ENCODE measurements around the gene PACRG. TPM values are rescaled to one million over a fixed set of nuclear protein-coding genes. Genes with fewer than 3 reads are reported as not detected.

The PACRG gene
- total RNA-seq, 4 donors from 2014 or later: 1.7 to 7.7 (median 3.7) TPM

DNA sequence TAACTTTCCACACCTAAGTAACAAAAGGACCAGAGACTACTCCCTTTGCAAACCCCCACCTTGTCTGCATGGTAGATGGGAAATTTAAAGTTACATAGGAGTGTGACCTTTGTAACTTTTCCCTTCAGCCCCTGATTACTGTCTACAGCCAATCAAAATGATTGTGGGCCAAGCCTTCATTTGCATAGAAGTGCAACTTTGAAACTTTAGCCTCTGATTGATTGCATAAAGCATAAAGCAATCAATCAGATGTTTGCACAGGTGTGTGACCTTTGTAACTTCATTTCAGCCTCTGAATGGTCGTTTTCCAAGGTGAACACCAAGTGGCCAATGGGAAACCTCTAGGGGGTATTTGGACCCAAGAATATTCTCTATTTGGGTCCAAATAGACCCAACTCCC lies 46.3 kb upstream of the PACRG start:
- 83% methylated on average over 1 of the region's 1 CpG for WGBS, 2 donors

DNA sequence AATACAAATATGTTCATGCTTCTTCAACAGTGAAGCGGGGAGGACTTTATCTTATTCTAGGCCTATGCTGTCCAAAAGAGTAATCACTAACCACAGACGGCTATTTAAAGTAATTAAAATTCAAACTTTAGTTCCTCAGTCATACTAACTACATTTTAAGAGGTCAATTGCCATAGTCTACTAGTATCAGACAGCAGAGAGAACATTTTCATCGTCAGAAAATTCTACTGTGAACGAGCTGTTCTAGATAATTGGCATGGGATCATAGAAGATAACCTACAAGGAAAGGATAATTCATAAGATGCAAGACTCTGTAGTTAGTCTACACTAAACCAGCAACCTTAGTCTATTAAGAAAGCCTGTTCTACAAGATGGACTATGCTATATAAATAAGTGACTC lies 44.6 kb upstream of the PACRG start:
- 72 to 78% methylated on average over 4 of the region's 4 CpGs for WGBS, 2 donors
- no peaks in the 10 kb centered on the region for H3K9me3 ChIP-seq
- intact Hi-C loops (cut with DNase I): no loop called here
- DNase-seq: no peak
- H3K4me3 ChIP-seq (replicated peaks in 1 of 3): no peak overlapping the region
- H3K4me1 ChIP-seq: peaks cover 0 to 6% of the 10 kb centered on the region in 2 donors
- TF ChIP-seq, protein P1, sequence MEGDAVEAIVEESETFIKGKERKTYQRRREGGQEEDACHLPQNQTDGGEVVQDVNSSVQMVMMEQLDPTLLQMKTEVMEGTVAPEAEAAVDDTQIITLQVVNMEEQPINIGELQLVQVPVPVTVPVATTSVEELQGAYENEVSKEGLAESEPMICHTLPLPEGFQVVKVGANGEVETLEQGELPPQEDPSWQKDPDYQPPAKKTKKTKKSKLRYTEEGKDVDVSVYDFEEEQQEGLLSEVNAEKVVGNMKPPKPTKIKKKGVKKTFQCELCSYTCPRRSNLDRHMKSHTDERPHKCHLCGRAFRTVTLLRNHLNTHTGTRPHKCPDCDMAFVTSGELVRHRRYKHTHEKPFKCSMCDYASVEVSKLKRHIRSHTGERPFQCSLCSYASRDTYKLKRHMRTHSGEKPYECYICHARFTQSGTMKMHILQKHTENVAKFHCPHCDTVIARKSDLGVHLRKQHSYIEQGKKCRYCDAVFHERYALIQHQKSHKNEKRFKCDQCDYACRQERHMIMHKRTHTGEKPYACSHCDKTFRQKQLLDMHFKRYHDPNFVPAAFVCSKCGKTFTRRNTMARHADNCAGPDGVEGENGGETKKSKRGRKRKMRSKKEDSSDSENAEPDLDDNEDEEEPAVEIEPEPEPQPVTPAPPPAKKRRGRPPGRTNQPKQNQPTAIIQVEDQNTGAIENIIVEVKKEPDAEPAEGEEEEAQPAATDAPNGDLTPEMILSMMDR (IDR thresholded peaks at IDR 0.05): no peak
- no peak for TF ChIP-seq POLR2A (IDR thresholded peaks at IDR 0.05)
- H3K27ac ChIP-seq: no peak overlapping the region
- H3K36me3 ChIP-seq: no peaks in the 10 kb centered on the region
- H3K27me3 ChIP-seq: no peaks in the 10 kb centered on the region

More for the DNA sequence above, 46.3 kb upstream of the PACRG start:
- intact Hi-C loops (cut with DNase I): no loop called here
- DNase-seq: no peak
- no peak overlapping the region for H3K27ac ChIP-seq
- no peak overlapping the region for H3K4me3 ChIP-seq (replicated peaks in 1 of 3)
- no peaks in the 10 kb centered on the region for H3K27me3 ChIP-seq
- no peaks in the 10 kb centered on the region for H3K36me3 ChIP-seq
- H3K9me3 ChIP-seq: no peaks in the 10 kb centered on the region
- peaks cover 0 to 6% of the 10 kb centered on the region in 2 donors for H3K4me1 ChIP-seq
- TF ChIP-seq, protein P1 (IDR thresholded peaks at IDR 0.05): no peak
- no peak for TF ChIP-seq POLR2A (IDR thresholded peaks at IDR 0.05)

DNA sequence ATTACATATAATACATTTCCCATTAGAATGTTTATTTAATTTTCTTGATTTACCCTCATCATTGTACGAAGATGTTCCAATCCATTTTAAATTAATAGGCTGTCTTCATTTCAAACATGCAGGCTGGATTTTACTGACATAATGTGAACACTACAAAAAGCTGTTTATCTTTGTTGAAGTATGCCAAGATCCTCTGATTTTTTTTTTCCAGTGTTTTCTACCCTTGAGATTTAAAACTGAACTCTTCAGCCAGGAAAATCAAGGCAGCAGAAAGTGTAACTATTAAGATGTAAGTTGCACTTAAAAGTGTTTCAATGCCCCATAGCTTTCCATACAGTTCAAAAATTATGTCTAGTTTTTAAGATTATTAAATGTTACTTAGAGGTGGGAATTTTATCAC lies 43.7 kb upstream of the PACRG start:
- 66 to 74% methylated on average over 1 of the region's 1 CpG for WGBS, 2 donors
- Histone ChIP-seq H3K4me1 (peaks cover 0 to 6% of the 10 kb centered on the region in 2 donors), H3K27ac (no peak overlapping the region), H3K9me3 (no peaks in the 10 kb centered on the region), H3K27me3 (no peaks in the 10 kb centered on the region), H3K36me3 (no peaks in the 10 kb centered on the region), H3K4me3 (replicated peaks in 1 of 3) (no peak overlapping the region)
- TF ChIP-seq POLR2A (IDR thresholded peaks at IDR 0.05): no peak
- TF ChIP-seq, protein P1 (IDR thresholded peaks at IDR 0.05): no peak
- intact Hi-C loops (cut with DNase I): no loop called here
- DNase-seq: no peak

DNA sequence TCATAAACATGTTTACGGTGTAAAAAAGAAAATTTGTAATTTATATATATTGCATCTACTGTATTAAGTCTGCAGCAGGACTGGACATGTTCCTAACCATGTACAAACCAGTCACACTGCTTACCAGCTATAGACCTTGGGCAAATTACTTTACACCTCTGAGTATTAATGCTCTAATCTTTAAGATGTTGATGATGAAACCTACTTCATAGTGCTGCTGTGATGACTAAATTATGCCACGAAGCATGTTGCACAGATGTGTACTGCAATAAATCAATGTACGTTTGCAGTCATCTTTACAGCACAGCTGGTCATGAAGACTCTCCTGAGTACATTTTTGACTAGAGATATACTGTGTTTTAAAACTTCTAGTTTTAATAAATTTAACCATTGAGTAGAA lies 42.8 kb upstream of the PACRG start:
- H3K36me3 ChIP-seq: no peaks in the 10 kb centered on the region
- no peak for DNase-seq
- intact Hi-C loops (cut with DNase I): no loop called here
- no peaks in the 10 kb centered on the region for H3K9me3 ChIP-seq
- 96 to 97% methylated on average over 3 of the region's 3 CpGs for WGBS, 2 donors
- H3K4me3 ChIP-seq (replicated peaks in 1 of 3): no peak overlapping the region
- H3K4me1 ChIP-seq: peaks cover 0 to 6% of the 10 kb centered on the region in 2 donors
- TF ChIP-seq, protein P1 (IDR thresholded peaks at IDR 0.05): no peak
- TF ChIP-seq POLR2A (IDR thresholded peaks at IDR 0.05): no peak
- no peaks in the 10 kb centered on the region for H3K27me3 ChIP-seq
- H3K27ac ChIP-seq: no peak overlapping the region

DNA sequence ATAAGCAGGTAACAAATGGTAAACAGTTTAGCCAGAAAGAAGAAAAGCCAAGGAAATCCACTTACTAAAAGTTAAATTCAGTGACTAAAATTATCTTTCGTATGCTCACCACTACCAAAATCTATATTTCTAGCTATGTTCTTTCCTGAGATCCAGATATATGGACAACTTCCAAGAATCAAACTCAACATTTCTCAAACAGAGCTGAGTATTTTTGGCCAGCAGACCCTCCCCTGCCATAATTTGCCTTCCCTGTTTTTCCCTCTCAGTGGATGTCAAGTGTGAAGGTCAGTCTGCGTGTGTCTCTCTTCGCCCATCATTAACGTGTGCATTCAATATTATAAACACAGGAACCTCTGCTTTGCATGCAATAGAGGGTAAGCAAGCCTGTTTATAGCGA lies 42.2 kb upstream of the PACRG start:
- Histone ChIP-seq H3K4me1 (peaks cover 0 to 6% of the 10 kb centered on the region in 2 donors), H3K4me3 (replicated peaks in 1 of 3) (no peak overlapping the region), H3K27ac (no peak overlapping the region), H3K27me3 (no peaks in the 10 kb centered on the region), H3K36me3 (no peaks in the 10 kb centered on the region), H3K9me3 (no peaks in the 10 kb centered on the region)
- DNase-seq: no peak
- WGBS, 2 donors: 91 to 93% methylated on average over 5 of the region's 5 CpGs
- intact Hi-C loops (cut with DNase I): no loop called here
- TF ChIP-seq POLR2A (IDR thresholded peaks at IDR 0.05): no peak
- TF ChIP-seq, protein P1 (IDR thresholded peaks at IDR 0.05): no peak
